Measurements from ENCODE around the gene FRZB.

The FRZB gene

GRCh38 chr2:182818925-182819324 is 47.5 kb downstream of the FRZB start:
- no peak for DNase-seq (ENCODE audit: low read depth, low spot score)
- POLR2A ChIA-PET, result no interaction called here
- CTCF ChIA-PET, result interaction anchor here (1.0 to 1.8 kb wide), 2 partner anchors 12 to 35 kb away, joined by 3 to 5 read pairs; no protein-coding TSS in a partner anchor
- TF ChIP-seq CTCF (IDR thresholded peaks at IDR 0.05; ENCODE audit: insufficient read depth, low read length, missing control alignments), result no peak
- H3K4me3 ChIP-seq (ENCODE audit: low read depth, low read length), result no peak overlapping the region

- no peak overlapping the region for H3K4me3 ChIP-seq (ENCODE audit: low read depth, low read length)
Observed at GRCh38 chr2:182818501-182818900, 47.9 kb downstream of the FRZB start.

GRCh38 chr2:182817558-182817957 is 48.9 kb downstream of the FRZB start:
- no peak for TF ChIP-seq CTCF (IDR thresholded peaks at IDR 0.05; ENCODE audit: insufficient read depth, low read length, missing control alignments)
- no peak overlapping the region for H3K4me3 ChIP-seq (ENCODE audit: low read depth, low read length)
- CTCF ChIA-PET, result interaction anchor here (1.8 kb wide), 1 partner anchor 11 kb away, joined by 5 read pairs; no protein-coding TSS in a partner anchor
- POLR2A ChIA-PET, result no interaction called here
- DNase-seq (ENCODE audit: low read depth, low spot score), result no peak

More at GRCh38 chr2:182818501-182818900, 47.9 kb downstream of the FRZB start:
- ChIA-PET POLR2A (no interaction called here), CTCF (interaction anchor here (1.0 to 1.8 kb wide), 2 partner anchors 12 to 34 kb away, joined by 3 to 5 read pairs; no protein-coding TSS in a partner anchor)
- TF ChIP-seq CTCF (IDR thresholded peaks at IDR 0.05; ENCODE audit: insufficient read depth, low read length, missing control alignments), result no peak
- no peak for DNase-seq (ENCODE audit: low read depth, low spot score)

GRCh38 chr2:182816866-182817265 is 49.6 kb downstream of the FRZB start:
- ChIA-PET CTCF (no interaction called here), POLR2A (no interaction called here)
- no peak for DNase-seq (ENCODE audit: low read depth, low spot score)

GRCh38 chr2:182814804-182815203 is 51.6 kb downstream of the FRZB start:
- H3K4me3 ChIP-seq (ENCODE audit: low read depth, low read length), result no peak overlapping the region
- DNase-seq (ENCODE audit: low read depth, low spot score), result no peak
- ChIA-PET POLR2A (no interaction called here), CTCF (no interaction called here)
- no peak for TF ChIP-seq CTCF (IDR thresholded peaks at IDR 0.05; ENCODE audit: insufficient read depth, low read length, missing control alignments)

More at GRCh38 chr2:182816866-182817265, 49.6 kb downstream of the FRZB start:
- no peak for TF ChIP-seq CTCF (IDR thresholded peaks at IDR 0.05; ENCODE audit: insufficient read depth, low read length, missing control alignments)
- no peak overlapping the region for H3K4me3 ChIP-seq (ENCODE audit: low read depth, low read length)

- TF ChIP-seq CTCF (IDR thresholded peaks at IDR 0.05; ENCODE audit: insufficient read depth, low read length, missing control alignments), result no peak
- ChIA-PET CTCF (no interaction called here), POLR2A (no interaction called here)
- H3K4me3 ChIP-seq (ENCODE audit: low read depth, low read length), result no peak overlapping the region
- DNase-seq (ENCODE audit: low read depth, low spot score), result no peak
Observed at GRCh38 chr2:182814380-182814779, 52.1 kb downstream of the FRZB start.
